Measurements from ENCODE around the gene PRIMA1.
"Not testable (repeated sequence)": the region's sequence is repeated elsewhere in the genome, so short reads cannot be mapped to it uniquely, and the experiment has no call there.

PRIMA1 gene, protein sequence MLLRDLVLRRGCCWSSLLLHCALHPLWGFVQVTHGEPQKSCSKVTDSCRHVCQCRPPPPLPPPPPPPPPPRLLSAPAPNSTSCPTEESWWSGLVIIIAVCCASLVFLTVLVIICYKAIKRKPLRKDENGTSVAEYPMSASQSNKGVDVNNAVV

DNA sequence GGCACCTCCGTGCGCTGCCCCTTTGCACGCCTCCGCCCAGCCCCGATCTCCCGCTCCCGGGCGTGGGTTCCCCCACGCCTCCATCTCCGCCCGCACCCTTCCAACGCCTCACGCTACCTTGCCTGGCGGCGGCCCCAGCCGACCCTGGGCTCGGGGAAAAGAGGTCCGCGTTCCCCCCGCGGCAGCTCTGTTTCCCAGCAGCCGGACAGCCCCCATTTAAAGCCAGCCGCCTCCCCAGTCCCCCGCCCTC, at the start of gene PRIMA1:
Gene PRIMA1 (minus strand): TSS at position 193 of the 250 bp plus-strand sequence. CDS start 767 bp downstream, outside the sequence.
- no peak for DNase-seq

DNA sequence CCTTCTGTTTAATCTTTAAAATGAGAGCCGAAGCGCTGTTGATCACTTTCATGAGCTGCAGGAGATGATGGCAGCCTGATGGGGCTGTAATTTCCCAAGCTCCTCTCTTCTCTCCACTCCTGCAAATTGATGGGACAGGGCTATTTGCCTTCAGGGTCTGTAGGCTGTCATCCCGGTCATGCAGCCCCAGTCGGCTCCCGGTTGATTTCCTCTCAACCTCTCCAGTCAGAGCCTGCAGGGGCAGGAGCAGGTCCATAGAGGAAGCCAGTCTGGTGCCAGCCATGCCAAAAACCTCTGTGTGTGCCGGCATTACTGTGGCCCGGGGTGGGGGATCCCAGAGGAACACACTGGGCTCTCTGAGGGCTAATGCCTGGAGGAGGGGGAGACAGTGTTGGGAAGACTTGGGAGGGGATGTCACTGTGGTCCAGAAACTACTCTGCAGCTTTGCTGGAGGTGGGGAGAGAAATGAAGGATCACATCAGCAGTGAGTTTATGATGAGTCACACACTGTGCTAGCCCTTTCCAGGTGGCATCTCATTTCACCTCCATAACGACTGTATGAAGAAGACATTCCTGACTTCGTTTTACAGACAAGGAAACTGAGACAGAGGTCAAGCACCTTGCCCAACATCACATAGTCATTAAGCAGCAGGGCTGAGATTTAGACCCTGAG, 46.5 kb upstream of the PRIMA1 start:
- DNase-seq = no peak

DNA sequence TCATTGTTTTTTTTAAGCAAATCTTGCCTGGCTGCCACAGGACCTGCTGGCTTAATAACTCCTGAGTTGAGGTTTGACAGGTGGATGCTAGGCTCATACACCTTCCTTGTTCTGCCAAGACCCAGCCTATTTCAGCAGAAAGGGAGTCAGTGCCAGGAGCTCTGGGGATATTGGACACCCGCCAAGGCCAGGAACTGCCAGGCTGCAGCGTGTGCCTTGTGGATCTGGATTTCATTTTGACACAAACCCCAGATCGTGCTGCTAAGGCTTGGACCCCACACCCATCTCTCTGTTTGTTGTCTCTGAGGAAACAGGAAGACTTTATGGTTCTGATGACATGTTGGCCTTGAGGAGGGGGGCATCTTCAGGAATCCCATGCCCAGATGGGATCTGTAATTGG, 44.4 kb upstream of the PRIMA1 start:
- DNase-seq = peak; percentile 71 to 88

DNA sequence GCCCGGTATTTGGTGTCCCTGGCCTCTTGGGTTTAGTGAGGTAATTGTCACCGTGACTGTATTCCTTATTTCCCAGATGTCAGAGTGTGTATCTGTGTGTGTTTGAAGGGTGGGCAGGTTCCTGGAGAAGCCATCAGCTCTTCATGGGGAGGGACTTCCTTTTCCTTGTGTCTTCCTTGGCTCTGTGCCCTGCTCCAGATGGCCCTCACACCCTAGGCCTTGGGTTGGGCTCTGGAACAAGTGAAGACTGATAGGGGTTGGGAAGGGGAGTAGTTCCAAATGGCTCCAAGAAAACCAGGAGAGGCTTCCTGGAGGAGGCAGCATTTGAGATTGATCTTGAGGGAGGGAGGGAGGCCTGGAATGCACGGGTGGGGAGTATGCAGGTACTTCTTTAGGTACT, 43.8 kb upstream of the PRIMA1 start:
- peak; percentile 24 to 82 for DNase-seq

DNA sequence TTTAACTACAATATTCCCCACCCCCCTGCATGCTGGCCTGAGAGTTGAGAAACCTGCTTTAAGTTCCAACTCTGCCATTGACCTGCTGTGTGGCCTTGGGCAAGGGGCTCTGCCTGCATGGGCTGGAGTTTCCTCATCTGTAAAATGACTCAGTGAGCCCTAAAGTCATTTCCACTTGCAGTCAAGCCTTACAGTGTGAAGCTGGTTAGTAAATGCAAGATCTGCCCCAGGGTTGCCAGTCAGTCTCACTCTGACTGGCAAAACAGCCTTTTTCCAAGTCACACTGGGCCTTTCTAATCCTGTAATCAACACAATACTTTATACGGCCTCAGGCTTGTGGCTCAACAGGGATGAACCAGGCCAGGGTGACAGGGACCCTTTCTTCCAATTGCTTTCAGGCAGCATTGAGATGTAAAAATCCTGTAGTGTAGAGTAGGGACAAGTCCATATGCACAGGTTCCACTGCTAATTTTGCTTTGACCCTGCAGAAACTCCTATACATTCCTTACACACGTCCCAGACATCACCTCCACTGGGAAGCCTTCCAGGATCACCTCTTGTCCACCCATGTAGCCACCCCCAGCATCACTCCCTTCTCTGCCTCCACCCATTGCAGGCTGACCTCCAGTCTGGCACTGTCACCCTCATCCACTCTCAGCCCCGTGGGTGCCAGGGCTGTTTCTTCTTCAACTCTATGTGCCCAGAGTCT, 42.6 kb upstream of the PRIMA1 start:
- no peak for DNase-seq

DNA sequence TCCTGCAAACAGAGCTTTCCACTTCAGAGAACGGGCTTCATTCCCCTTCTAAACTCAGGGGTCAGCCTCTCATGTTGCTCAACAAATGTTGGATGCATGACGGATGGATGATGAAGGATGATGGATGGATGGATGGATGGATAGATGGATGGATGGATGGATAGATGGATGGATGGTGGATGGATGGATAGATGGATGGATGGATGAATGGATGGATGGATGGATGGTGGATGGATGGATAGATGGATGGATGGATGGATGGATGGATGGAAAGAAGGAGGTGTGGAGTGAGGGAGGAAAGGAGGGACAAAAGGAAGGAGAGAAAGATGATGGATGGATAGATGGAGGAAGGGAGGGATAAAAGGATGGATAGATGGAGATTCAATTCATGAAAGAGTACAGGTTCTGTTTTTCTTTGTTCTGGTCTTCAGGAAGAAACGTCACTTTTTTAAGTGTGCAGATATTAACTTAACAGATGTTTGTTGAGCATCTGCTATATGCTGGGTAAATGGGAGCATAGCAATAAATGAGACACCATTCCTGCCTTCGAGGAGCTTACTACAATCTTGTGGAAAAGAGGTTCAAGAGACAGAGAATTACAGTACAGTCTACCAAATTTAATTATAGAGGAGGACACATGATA, 41.7 kb upstream of the PRIMA1 start:
- DNase-seq = no peak

DNA sequence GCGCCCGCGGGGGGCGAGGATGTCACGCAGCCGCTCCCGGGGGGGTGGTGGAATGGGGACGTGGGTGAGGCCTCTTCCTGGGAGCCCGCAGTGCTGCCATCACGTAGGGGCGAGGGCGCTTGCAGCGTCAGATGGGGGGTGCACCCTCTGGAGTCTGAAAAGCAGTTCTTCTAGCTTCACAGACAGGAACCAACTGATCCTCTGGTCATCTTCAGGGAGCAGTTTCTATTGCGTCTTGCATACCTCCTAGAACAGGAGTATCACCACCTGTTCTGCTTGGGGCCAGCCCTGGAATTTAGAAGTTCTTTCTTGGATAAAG, 36.9 kb upstream of the PRIMA1 start:
- DNase-seq = no peak

DNA sequence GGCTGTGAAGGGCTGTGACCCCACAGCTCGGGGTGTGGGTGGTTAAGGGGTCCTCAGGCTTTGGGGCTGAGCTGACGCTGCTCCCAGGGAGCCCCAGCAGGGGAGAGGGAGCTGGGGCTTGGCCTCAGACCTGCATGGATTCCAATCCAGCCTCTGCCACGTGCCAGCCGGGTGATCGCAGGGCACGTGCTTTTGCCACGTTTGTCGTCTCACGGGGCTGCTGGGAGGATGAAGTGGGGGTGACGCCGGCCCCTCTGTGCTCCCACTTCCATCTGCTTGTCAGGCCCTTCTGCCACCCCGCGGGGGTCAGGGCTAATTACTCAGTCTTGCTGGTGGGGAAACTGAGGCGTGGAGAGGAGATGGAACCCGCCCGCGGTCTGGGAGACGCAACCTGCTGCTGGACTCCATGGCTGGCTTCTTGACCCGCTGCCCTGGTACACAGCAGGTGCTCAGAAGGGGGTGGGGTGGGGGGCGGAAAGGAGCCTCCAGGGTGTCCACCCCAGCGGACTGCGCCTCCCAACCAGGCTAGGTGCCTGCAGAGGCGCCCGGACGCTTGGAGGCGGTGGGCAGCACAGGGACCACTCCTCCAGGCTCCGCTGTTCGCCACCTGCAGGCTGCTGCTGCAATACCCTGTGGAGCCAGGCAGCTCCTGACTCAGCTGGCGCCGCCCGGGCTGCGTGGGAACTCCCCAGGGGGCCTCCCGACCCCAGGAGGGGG, 36.4 kb upstream of the PRIMA1 start:
- no peak for DNase-seq

DNA sequence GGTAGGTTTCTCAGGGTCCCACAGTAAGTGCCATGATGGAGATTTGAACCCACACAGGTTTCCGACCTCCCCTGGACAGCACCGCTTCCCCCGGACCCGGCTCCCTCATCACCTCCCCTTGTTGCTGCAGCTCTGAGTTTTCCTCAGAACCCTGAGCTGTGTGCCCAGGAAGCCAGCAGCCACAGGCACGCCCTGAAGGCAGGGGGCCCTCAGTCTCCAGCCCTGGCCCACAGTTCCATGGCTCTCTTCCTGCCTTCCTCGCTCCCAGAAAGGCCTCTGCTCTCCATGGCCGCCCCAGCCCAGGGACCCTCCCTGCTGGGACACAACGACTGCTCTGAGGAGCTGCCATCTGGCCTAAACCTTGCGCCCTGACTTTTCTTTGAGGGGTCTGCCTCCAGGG, 35.8 kb upstream of the PRIMA1 start:
- no peak for DNase-seq

DNA sequence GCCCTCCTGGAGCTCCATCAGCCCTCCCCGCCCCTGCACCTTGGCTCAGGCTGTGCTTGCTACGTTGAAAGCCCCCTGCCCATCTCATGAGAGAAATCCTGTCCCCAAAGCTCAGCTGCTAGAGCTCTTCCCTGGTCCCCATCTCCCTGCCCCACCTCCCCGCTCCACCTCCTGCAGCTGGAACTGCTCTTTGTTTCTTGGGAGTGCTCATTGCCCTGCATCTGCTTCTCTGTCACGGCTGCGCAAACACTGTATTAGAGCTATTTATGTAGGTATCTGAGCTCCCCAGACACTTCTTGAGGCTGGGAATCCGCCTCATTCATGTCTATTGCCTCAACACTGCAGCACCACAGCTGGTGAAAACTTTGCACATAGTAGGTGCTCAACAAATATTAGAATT, 32.8 kb upstream of the PRIMA1 start:
- no peak for DNase-seq

DNA sequence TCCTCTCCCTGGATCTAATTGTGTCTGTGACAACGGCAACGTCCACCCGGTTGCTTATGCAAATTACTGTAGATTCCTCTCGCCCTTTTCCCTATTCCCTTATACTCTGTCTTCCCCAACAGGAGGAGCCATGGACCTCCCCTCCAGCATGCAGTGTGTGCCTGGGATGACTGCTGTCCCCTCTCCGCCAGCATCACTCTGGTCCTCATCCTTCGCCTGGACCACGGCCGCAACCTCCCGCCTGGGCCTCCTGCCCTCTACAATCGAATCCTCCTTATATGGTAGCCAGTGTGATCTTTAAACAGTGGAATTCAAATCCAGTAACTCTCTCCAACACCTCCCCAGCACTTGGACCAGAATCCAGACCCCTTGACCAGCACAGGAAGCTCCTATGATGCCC, 30.6 kb upstream of the PRIMA1 start:
- DNase-seq = no peak

DNA sequence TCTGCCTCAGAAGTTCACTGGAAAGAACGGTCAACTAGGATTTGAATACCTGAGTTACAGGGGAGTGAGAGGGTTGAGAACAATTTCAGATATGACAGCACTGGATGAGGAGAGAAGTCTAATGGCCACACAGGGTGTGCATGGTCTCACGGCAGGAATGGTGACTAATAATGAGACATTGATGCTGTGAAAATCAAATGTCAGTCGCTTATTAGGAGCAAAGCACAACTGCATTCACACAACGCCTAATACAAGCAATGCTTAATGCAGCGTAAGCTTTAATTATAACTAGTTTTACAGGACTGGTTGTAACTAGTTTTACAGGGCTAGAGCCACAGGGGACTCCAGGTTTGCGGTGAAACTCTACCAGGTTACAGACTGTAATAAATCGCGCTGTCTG, 23.4 kb upstream of the PRIMA1 start:
- DNase-seq = no peak

DNA sequence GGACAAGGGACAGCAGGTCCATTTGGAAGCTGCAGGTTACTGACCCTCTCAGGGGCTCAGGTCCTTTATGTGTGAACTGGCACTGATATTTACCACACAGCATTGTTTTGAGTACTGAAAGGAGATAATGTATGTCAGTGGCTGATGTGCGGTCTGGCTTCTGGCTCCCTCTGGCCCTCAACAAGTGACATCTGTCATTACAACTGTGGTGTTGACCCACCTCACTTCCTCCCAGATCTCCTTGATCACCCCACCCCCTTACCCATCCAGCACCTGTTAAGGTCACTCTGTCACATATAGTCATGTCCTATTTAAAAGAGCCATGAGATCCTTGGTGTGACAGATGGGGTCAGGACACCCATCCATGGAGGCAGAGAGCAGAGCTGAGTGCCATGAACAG, 22.7 kb upstream of the PRIMA1 start:
- no peak for DNase-seq

DNA sequence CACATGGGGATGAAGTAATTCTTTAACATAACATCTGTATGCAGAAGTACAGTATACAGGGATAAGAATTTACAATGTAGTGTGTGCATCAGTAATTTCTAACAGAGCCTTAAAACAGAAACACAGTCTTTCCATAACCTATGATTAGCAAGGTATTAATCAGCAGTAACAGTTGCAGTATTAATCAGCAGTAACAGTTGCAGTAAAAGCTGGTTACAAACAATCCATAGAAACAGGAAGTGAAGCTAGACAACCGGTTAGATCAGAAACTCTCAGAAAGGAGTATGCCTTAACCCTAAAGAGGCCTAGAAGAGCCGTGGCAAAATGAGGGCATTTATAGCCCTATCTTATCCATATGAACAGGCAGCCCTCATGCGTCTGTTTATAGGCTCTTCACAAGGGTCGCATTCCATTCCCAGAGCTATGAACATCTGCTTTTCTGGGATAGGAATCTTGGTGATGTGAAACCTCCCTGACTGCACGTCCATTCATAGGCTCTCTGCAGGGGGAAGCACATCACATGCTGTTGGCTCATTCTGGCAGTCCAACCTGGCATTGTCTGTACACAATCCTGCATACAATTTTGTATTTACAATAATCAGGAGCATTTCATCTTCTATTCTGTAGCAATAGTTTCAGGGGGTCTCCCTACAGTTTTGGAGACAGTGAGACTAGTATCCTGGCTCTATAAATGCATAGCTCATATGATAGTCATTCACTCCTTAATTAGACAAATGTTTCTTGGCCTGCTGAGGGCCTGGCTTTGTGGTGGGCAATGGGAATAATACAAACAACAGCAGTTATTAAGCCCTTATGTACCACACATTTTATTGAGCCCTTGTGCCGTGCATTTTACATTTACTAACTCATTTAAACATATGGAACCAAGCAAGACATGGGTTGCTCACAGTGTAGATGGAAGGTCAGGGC, 21.5 kb upstream of the PRIMA1 start:
- not testable (repeated sequence) for DNase-seq

DNA sequence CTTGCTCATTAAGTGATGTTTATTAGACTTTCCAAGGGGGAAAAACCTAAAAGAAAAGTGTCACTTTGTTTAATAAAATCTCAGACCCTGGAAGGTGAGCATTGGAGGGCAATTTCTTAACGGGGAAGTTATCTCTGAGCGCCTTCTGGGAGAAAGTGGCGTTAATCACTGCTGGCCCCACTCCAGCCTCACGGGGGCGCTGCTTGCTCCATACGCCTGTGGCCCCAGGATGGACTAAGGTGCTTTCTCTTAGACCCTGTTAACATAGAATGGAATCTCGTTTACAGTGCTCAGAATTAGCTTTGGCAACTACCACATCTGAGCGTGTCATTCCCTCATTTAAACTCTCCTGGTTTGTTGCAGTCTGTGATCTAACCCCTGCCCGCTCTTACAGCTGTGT, 16.4 kb upstream of the PRIMA1 start:
- DNase-seq = no peak

DNA sequence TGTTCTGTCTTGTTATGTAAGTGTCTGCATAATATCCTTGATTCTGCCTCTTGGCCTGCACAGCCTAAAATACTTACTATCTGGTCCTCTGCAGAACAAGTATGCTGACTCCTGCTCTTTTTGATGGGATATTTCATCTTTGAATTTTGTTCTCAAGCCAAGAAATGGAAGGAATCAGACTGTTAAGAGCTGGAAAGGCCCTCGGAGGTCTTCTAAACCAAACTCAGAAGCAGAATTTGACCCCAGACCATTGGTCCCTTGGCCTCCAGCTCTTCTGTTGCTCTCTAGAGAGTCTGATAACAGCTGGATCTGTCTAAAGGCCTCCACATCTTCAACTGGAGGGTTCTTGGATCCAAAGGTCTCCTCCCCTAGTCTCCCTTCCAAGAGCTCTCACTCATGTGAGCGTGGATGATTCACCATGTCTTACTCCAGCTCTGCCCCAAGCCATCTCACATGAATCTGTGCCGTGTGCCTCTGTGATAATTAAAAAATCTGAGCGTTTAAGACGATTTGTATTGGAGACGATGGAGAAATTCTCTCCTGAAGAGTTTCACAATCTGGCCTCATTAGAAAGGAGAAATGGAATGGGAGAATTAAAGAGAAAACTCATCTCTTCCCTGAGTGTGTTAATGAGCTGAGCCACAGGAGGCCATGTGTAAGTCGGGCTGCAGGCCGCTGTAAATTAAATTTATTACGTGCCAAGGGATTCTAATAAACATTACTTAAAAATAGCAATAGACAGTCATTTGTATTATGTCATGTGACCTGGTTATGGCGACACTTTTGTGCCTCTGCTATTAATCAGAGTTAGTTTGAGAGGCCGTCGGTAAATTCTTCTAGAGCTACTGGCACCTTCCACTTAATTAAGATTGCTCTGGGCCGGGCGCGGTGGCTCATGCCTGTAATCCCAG, 15.4 kb upstream of the PRIMA1 start:
- no peak for DNase-seq

DNA sequence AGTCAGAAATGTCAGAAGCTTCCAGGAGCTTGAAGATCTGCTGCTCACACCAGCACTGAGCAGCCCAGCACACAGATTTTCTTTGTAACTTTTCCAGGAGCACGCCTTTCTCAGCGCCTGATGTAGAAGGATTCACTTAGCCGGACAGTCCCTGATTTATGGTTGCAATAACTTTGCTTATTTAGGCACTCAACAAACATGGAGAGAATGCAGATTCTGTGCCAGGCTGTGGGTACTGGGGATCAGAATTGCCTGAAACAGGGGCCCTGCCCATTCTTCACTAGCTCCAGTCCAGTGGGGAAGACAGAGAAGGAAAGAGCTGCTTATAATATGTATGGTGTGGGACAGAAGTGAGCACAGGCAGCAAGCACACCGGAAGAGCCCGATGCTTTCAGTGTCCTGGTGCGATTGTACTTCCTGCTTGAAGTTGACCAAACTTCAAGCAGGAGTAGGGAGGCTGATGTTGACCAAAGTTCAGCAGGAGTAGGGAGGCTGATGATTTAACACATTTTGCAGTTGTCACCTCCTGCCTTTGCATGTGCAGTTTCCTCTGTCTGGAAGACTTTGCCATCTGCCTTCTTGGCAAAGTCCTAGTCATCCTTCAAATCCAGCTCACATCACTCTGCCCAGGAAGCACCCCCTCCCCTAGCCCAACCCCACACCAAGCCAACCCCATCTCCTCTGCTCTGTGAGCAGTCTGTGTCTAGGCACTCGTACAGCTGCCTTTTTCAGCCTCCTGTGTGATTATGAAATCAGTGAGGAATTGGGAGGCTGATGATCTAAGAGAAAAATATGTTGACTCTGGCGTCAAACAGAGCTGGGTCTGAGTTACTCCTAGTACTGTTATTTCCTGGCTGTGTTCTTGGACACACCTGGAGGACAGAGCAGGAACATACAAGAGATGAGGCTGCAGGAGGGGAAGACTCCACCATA, 12.0 kb upstream of the PRIMA1 start:
- peak in 1 of 2 experiments; percentile 29 for DNase-seq

DNA sequence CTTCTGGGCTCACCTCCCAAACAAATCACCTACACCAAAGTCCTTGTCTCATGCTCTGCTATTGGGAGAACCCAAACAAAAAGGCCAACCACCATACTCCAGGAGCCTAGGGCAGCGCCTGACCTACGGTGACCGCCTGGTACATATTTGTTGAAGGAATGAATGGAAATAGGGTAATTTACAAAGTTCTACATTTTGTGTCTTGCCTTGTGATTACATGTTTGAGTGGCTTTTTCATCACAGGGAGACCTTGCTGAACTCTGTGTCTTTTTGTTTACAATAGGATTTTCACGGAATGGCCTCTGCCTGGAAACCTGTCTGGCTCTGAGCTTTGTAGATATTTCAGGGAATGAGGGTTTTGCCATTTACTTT, 11.3 kb upstream of the PRIMA1 start:
- DNase-seq = no peak

DNA sequence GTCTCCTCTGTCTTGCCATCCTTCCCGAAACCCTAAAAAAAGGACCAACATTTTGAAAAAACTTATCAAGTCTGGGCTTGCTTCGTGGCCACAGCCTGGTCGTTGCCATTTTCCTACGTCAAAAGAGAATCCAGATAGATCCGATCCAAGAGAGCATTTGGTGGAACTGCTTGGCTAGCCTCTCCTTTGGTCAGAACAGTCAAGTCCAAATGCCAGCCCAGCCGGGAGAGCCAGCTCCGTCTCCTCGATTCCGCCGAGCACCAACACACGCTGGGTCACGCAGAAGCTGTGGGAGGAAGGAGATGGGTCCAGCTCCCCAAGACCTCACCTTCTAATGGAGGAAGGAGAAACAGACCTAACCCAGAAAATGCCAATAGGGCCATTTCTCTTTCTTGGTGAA, 9.3 kb upstream of the PRIMA1 start:
- no peak for DNase-seq

DNA sequence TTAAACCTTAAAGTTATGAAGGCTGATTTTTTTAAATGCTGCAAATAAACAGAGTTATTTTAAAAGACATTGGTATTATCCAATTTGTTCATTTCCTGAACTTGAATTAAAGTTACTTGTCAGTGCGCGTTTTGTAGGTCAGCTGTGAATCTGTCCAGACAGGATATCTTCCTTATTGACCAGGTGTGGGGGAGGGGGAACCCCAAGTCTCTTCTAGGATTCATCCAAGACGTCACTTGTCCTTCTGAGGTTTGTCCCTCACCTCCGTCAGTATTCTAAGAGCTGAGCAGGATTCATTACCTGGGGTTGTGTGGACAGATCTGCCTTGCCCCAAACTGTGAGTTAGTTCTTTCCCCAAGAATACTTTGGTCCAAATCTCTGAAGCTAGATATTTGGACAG, 8.8 kb upstream of the PRIMA1 start:
- DNase-seq = no peak
